Measurements from ENCODE around the gene PTPMT1. TPM values are rescaled to one million over a fixed set of nuclear protein-coding genes. Genes with fewer than 3 reads are reported as not detected.
"Not testable (repeated sequence)": the region's sequence is repeated elsewhere in the genome, so short reads cannot be mapped to it uniquely, and the experiment has no call there.

The PTPMT1 gene
- 88.1 and 94.3 TPM in 2 replicates for total RNA-seq (2014; rRNA removed)
- polyA plus RNA-seq (2012) = 70.4 TPM

GRCh38 chr11:47565340-47566148 is at the start of gene PTPMT1:
Gene PTPMT1, plus strand, starts transcription at chr11:47565599. Its CDS starts 24 bp downstream, at chr11:47565623.
- peak; percentile 63 for DNase-seq (ENCODE audit: low read depth)

GRCh38 chr11:47516155-47516554 is 49.2 kb upstream of the PTPMT1 start:
- no peak for DNase-seq (ENCODE audit: low read depth)

- no peak for DNase-seq (ENCODE audit: low read depth)
These were observed 48.2 kb upstream of the PTPMT1 start for GRCh38 chr11:47516984-47517853.

GRCh38 chr11:47518212-47518964 is 47.0 kb upstream of the PTPMT1 start:
- no peak for DNase-seq (ENCODE audit: low read depth)

GRCh38 chr11:47523490-47524225 is 41.7 kb upstream of the PTPMT1 start:
- peak; percentile 85 for DNase-seq (ENCODE audit: low read depth)

GRCh38 chr11:47524291-47524874 is 41.0 kb upstream of the PTPMT1 start:
- DNase-seq (ENCODE audit: low read depth) = no peak

GRCh38 chr11:47526032-47526431 is 39.4 kb upstream of the PTPMT1 start:
- not testable (repeated sequence) for DNase-seq (ENCODE audit: low read depth)

- DNase-seq (ENCODE audit: low read depth) = no peak
These were observed 38.2 kb upstream of the PTPMT1 start for GRCh38 chr11:47527186-47527585.

- no peak for DNase-seq (ENCODE audit: low read depth)
These were observed 35.4 kb upstream of the PTPMT1 start for GRCh38 chr11:47529951-47530350.

- not testable (repeated sequence) for DNase-seq (ENCODE audit: low read depth)
These were observed 34.7 kb upstream of the PTPMT1 start for GRCh38 chr11:47530721-47531120.

- DNase-seq (ENCODE audit: low read depth) = no peak
These were observed 33.7 kb upstream of the PTPMT1 start for GRCh38 chr11:47531666-47532065.

- DNase-seq (ENCODE audit: low read depth) = no peak
These were observed 32.7 kb upstream of the PTPMT1 start for GRCh38 chr11:47532597-47533213.

GRCh38 chr11:47533690-47534151 is 31.7 kb upstream of the PTPMT1 start:
- peak; percentile 74 for DNase-seq (ENCODE audit: low read depth)

GRCh38 chr11:47534704-47535251 is 30.6 kb upstream of the PTPMT1 start:
- no peak for DNase-seq (ENCODE audit: low read depth)

- no peak for DNase-seq (ENCODE audit: low read depth)
These were observed 28.5 kb upstream of the PTPMT1 start for GRCh38 chr11:47536915-47537314.

- no peak for DNase-seq (ENCODE audit: low read depth)
These were observed 26.4 kb upstream of the PTPMT1 start for GRCh38 chr11:47538741-47539565.

GRCh38 chr11:47539681-47540039 is 25.7 kb upstream of the PTPMT1 start:
- no peak for DNase-seq (ENCODE audit: low read depth)

- DNase-seq (ENCODE audit: low read depth) = no peak
These were observed 24.3 kb upstream of the PTPMT1 start for GRCh38 chr11:47541070-47541469.

GRCh38 chr11:47545298-47545697 is 20.1 kb upstream of the PTPMT1 start:
- no peak for DNase-seq (ENCODE audit: low read depth)
